ENCODE data around the gene SHQ1.
A peak's percentile ranks its signal among the peaks of the same experiment; 100 is the strongest.

SHQ1 gene

DNA sequence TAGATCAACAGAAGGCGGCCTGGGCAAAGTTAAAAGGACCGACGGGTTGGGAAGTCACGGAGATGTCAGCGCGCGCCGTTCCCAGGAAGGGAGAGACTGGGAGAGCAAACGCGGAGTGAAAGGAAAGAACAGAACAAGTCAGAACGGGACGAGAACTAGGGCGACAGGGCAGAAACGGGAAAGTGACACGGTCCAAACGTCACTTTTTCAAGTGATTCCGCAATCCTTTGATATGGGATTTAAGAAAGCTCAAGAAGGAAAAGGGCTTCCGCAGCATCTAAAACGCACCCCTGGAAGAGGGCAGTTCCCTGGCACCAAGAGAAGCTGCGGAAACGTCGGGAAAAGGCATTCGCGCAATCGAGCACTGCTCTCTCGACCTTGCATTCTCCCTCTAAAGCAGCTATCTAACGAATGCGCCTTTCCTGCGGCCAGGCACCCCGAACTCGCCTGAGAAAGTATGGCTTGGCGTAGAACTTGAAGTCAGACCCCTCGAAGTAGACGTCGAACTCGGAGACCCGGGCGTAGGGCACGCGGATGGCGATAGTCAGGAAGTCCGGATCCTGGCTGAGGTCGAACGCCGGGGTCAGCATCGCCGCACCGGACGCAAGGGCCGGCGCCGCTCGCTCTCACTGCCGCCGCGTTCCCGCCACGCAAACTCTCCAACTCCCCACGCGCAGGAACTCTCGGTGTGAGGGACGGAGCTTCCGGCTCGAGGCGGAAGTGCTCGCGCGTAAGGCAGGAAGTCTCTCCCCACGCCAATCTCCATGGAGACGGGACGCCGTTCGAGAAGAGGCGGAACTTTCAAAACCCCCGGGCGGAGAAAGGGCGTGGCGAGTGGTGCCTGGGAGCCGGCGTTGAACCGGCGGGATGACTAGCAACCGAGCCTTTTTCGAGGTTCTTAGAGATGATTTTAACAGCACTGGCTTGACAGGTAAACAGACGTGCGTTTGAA, at the start of gene SHQ1:
TSS of gene SHQ1 (minus strand) at position 695 of the 952 bp plus-strand sequence. CDS start at position 590, 105 bp downstream.
- Mint-ChIP-seq H3K9me3 (no peaks in the 10 kb centered on the region), H3K27ac (peak within 1 kb of the TSS; percentile 96), H3K36me3 (peaks cover 9% of the 10 kb centered on the region)

DNA sequence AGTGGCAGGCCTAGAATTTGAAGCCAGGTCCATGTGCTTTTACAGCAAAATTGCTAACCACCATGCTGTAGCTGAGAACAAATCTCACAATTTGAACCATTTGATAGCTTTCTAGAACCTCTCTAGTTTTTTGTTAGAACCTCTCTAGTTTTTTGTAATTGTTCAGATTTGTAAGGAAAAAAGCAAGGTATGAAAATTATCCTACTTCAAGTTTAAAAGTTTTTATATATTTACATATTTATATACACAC, 49.4 kb upstream of the SHQ1 start:
- Mint-ChIP-seq H3K9me3 (no peaks in the 10 kb centered on the region), H3K4me3 (no peak overlapping the region), H3K27me3 (peaks cover 12% of the 10 kb centered on the region), H3K4me1 (no peaks in the 10 kb centered on the region), H3K36me3 (no peaks in the 10 kb centered on the region), H3K27ac (no peak overlapping the region)

More for the DNA sequence above, at the start of gene SHQ1:
- H3K27me3 Mint-ChIP-seq, result no peaks in the 10 kb centered on the region
- peaks cover 61% of the 10 kb centered on the region for H3K4me1 Mint-ChIP-seq
- H3K4me3 Mint-ChIP-seq, result peak within 1 kb of the TSS; percentile 99

GRCh38 chr3:72896996-72897757, 48.9 kb upstream of the SHQ1 start:
- H3K36me3 Mint-ChIP-seq, result no peaks in the 10 kb centered on the region
- no peaks in the 10 kb centered on the region for H3K4me1 Mint-ChIP-seq
- H3K27me3 Mint-ChIP-seq, result peaks cover 16% of the 10 kb centered on the region
- no peaks in the 10 kb centered on the region for H3K9me3 Mint-ChIP-seq
- no peak overlapping the region for H3K4me3 Mint-ChIP-seq
- H3K27ac Mint-ChIP-seq, result no peak overlapping the region

- Mint-ChIP-seq H3K27ac (no peak overlapping the region), H3K4me1 (no peaks in the 10 kb centered on the region), H3K27me3 (peaks cover 27% of the 10 kb centered on the region), H3K36me3 (no peaks in the 10 kb centered on the region), H3K4me3 (no peak overlapping the region), H3K9me3 (no peaks in the 10 kb centered on the region)
These were observed 46.8 kb upstream of the SHQ1 start for GRCh38 chr3:72894976-72895552.

- Mint-ChIP-seq H3K27ac (no peak overlapping the region), H3K27me3 (peaks cover 43% of the 10 kb centered on the region), H3K36me3 (no peaks in the 10 kb centered on the region), H3K9me3 (no peaks in the 10 kb centered on the region), H3K4me3 (no peak overlapping the region), H3K4me1 (peaks cover 4% of the 10 kb centered on the region)
These were observed 44.6 kb upstream of the SHQ1 start for GRCh38 chr3:72892870-72893269.

DNA sequence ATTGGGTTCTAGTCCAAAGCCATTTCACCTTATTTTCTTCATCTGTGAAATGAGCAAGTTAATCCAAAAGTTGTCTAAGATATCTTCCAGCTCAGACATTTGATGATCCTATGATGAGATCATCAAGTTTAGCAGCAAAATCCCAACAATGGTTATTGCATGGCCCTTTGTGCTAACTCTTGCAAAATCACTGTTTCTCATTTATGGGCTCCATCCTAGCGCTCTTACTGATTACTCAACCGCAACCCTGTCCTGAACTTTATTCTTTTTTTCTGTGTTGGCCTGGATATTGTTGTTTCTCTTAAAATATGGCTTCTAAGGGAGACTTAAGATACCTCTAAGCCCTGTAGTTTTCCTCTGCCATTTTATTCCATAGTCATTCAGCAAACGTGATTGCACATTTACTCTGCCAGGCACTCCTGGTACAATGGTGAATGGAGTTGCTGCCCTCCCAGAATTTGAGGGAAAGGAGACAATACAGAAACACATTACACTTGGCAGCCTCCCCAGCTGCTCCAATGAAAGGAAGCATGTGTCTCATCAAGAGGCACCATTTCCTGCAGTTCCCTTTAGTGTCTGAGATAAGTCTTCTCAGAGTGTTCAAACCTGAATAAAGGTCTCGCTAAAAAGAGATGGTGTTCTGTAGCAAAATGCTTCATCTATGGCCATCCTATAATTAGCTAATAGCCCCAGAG, 44.0 kb upstream of the SHQ1 start:
- Mint-ChIP-seq H3K4me1 (peaks cover 10% of the 10 kb centered on the region), H3K27me3 (peaks cover 48% of the 10 kb centered on the region), H3K27ac (no peak overlapping the region), H3K4me3 (no peak overlapping the region), H3K36me3 (no peaks in the 10 kb centered on the region), H3K9me3 (no peaks in the 10 kb centered on the region)

GRCh38 chr3:72891053-72891855, 43.0 kb upstream of the SHQ1 start:
- Mint-ChIP-seq H3K36me3 (no peaks in the 10 kb centered on the region), H3K27me3 (peaks cover 54% of the 10 kb centered on the region), H3K4me3 (no peak overlapping the region), H3K27ac (no peak overlapping the region), H3K4me1 (peaks cover 15% of the 10 kb centered on the region), H3K9me3 (no peaks in the 10 kb centered on the region)

GRCh38 chr3:72890166-72890925, 42.1 kb upstream of the SHQ1 start:
- no peaks in the 10 kb centered on the region for H3K36me3 Mint-ChIP-seq
- H3K9me3 Mint-ChIP-seq, result no peaks in the 10 kb centered on the region
- peaks cover 59% of the 10 kb centered on the region for H3K27me3 Mint-ChIP-seq
- H3K4me3 Mint-ChIP-seq, result no peak overlapping the region
- no peak overlapping the region for H3K27ac Mint-ChIP-seq
- H3K4me1 Mint-ChIP-seq, result peaks cover 15% of the 10 kb centered on the region

- Mint-ChIP-seq H3K36me3 (no peaks in the 10 kb centered on the region), H3K9me3 (no peaks in the 10 kb centered on the region), H3K27me3 (peaks cover 66% of the 10 kb centered on the region), H3K4me1 (peaks cover 15% of the 10 kb centered on the region), H3K4me3 (peak overlapping the region; percentile 30), H3K27ac (no peak overlapping the region)
These were observed 41.3 kb upstream of the SHQ1 start for GRCh38 chr3:72889310-72890165.

DNA sequence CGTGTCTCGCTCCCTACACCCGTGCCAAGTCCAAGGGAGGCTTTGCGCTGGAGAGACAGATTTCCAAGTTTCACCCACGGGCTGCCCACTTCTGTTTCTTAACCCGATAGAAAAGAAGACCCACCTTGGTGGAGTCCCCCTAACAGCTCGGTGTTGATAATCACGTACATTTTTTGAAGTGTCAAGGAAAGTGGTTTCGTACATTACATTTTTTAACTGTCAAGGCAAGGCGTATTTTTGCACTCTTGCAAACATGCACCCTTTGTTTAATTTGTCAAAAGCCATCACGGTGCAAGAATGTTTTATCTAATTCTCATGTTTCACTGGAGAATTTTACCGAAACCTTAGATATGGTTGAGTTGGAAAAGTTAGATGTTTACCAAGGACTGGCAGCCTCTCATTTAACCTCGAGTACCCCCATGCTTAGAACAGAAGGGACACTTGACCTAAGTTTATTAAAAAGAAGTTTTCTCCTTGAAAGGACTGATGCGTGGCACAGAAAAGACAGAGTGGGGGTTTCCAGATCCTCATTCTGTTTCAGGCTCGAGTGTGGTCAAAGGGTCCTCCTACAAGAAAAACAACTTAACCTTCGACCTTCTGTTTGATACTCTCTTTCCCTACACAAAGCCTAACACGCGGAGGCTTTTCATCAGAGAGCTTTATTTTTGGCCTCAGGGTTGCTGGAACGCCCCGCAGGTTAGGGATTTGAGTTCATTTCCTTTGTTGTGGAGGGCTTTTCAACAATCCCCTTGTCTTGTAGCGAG, 40.5 kb upstream of the SHQ1 start:
- H3K9me3 Mint-ChIP-seq, result no peaks in the 10 kb centered on the region
- peaks cover 15% of the 10 kb centered on the region for H3K4me1 Mint-ChIP-seq
- H3K27me3 Mint-ChIP-seq, result peaks cover 63% of the 10 kb centered on the region
- no peaks in the 10 kb centered on the region for H3K36me3 Mint-ChIP-seq
- H3K27ac Mint-ChIP-seq, result no peak overlapping the region
- peak overlapping the region; percentile 43 for H3K4me3 Mint-ChIP-seq

DNA sequence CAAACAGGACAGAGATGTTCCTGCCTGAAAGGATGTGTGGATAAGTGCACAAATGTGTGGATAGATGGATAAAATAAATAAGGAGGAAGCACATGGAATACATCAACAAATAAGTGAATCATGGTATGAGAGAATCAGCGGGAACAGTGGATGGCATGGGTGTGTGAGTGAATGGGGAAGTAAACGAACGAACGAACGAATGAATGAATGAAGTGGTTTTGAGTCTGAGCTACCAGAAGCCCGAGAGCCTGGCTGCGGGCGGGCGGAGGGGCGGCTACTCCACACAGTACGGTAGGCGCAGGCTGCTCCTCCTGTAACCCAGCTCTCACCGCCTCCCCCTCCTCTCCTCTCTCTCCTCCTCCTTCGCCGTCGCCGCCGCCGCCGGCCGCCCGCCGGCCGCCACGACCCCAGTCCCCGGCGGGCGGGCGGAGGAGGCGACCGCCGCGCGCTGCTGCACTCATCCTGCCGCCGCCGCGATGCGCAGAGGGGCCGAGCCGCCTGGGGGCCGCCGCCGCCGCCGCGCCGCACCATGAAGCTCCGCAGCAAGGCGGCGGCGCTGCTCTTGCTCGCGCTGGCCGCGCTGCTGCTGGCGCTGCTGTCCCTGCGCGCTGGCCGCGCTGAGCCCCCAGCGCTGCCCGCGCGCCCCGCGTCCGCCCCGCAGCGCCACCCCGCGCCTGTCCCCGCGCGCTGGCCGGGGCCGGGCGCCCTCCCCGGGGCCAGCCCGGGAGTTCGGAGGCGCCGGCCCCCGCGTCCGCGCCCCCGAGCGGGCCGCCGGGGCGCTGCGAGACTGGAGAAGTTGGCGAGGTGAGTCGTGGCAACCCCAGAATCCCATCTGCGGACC, 39.7 kb upstream of the SHQ1 start, which contains the start of gene GXYLT2:
TSS of gene GXYLT2 (plus strand) at position 342 of the 841 bp plus-strand sequence. CDS start at position 530, 188 bp downstream.
- peaks cover 15% of the 10 kb centered on the region for H3K4me1 Mint-ChIP-seq
- H3K4me3 Mint-ChIP-seq, result peak within 1 kb of the TSS; percentile 93
- H3K27me3 Mint-ChIP-seq, result peaks cover 60% of the 10 kb centered on the region
- H3K36me3 Mint-ChIP-seq, result no peaks in the 10 kb centered on the region
- peaks cover 5% of the 10 kb centered on the region for H3K9me3 Mint-ChIP-seq
- no peak within 1 kb of the TSS for H3K27ac Mint-ChIP-seq

DNA sequence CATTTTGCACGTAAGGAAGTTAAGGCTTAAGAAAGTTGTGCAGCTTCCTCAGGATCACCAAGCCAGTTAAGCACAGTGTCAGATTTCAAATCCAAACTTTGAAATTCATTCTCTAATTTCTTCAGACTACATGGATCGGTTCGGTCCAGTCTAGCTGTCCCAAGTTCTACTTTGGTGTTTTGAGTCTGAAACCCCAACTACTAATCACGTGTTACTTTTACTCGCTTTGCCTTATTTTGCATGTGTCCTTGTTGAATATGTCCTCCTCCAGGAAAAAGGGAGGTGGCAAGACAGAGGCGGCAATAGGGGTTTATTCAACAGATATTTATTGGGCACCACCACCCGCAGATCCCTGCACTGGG, 39.1 kb upstream of the SHQ1 start:
- Mint-ChIP-seq H3K36me3 (no peaks in the 10 kb centered on the region), H3K9me3 (peaks cover 5% of the 10 kb centered on the region), H3K4me3 (peak overlapping the region; percentile 93), H3K27me3 (peaks cover 57% of the 10 kb centered on the region), H3K27ac (no peak overlapping the region), H3K4me1 (peaks cover 15% of the 10 kb centered on the region)

All from activated naive CD4-positive, alpha-beta T cell treated with anti-CD3 and anti-CD28 coated beads, Interleukin-2, amount 50 U/mL, for 24 hours (primary cell).